HG02642 (cell line): Measurements from ENCODE around the gene NOS3.

Experiments
- ATAC-seq: cut with Tn5 transposase; IDR thresholded peaks from one replicate; pipeline ENCODE4 v1.9.1; 2021; ENCODE audit warnings: mild to moderate bottlenecking; ENCODE audit not compliant: unreplicated experiment, poor library complexity

NOS3 gene

DNA sequence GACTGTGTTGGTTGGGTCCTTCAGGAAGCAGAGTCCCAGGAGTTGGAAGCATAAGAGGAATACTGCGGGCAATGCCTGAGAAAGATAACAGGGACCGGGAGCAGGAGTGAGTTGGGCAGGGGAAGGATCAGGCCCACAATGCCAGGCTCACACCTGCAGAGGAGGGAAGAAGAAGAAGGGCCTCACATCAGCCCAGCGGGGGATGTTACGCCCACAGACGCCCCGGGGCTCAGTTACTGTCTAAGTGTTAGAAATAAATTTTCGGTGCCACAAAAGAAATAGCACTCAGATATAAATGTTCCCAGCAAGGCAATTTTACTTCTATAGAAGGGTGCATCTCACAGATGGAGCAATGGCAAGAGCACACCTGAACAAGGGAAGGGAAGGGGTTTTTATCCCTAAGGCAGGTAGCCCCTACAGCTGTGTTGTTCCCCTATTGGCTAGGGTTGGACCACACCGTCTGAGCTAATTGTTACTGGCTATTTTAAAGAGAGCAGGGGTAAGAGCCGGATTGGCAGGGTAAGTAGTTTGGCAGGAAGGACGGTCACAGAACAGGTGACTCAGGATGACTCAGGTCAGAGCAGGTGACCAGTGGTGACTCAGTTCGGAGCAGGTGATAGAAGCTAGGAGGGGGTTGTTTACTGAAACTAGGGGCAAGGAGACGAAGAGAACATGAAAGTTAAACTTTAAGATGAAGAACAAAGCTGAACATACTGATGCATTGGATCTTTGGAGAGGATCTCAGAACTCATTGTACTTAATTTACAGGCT lies at the start of gene NOS3:
TSS of gene NOS3 (plus strand) at position 602 of the 771 bp plus-strand sequence. CDS start 2,787 bp downstream, outside the sequence.
- no peak for ATAC-seq

GRCh38 chr7:150941351-150942000 lies 49.3 kb upstream of the NOS3 start:
- ATAC-seq: no peak

- ATAC-seq: no peak
Measured at GRCh38 chr7:150942001-150942590, 48.7 kb upstream of the NOS3 start.

DNA sequence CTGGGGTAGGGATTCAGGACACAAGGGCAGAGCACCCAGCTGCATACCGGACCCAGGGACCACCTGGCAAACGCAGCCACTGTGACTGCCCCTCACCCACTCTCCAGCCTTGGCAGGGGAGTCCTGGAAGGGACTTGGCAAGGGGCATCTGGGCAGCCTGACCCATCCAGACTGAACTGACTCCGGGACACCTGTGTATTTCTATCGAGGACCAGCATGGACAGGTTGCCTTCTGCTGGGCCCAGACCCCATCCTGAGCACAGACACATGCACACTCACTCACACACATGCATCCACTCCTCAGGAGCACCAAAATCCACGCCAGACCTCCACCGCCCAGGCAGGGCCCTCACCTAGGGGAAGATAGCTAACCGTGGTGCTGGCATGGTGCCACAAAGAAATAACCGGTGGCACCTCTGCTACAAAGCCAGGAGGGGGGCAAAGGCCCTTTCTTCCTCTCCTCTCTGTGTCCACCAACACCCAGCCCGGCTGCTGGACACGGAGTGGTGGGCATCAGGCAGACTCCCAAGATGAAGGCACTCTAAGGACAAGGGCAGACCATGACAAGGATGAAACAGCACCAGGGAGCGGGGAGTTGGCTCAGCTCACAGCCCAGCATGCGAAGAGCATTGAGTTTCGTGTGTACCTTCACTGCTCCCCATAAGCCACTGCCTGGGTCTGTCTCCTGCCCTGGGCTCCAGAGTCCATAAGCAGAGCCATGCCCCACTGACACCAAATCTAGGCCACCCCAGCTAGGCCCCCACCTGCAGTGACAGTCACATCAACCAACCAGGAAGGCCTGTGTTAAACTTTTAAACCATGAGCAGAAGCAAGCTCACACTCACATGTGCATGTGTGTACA lies 48.0 kb upstream of the NOS3 start:
- no peak for ATAC-seq

DNA sequence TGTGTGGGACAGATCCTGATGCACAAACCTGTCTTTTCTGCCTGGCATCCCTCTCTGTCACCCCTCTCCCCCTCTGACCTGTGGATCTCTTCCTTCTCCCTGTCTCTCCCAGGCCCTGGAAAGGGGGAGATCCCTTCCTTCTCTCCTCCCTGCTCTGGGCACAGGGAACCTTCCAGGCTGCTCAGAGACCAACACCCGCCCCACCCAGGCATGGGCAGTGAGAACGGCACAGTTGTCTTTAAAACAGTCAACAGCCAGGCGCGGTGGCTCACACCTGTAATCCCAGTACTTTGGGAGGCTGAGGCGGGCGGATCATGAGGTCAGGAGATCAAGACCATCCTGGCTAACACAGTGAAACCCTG lies 47.4 kb upstream of the NOS3 start:
- no peak for ATAC-seq

DNA sequence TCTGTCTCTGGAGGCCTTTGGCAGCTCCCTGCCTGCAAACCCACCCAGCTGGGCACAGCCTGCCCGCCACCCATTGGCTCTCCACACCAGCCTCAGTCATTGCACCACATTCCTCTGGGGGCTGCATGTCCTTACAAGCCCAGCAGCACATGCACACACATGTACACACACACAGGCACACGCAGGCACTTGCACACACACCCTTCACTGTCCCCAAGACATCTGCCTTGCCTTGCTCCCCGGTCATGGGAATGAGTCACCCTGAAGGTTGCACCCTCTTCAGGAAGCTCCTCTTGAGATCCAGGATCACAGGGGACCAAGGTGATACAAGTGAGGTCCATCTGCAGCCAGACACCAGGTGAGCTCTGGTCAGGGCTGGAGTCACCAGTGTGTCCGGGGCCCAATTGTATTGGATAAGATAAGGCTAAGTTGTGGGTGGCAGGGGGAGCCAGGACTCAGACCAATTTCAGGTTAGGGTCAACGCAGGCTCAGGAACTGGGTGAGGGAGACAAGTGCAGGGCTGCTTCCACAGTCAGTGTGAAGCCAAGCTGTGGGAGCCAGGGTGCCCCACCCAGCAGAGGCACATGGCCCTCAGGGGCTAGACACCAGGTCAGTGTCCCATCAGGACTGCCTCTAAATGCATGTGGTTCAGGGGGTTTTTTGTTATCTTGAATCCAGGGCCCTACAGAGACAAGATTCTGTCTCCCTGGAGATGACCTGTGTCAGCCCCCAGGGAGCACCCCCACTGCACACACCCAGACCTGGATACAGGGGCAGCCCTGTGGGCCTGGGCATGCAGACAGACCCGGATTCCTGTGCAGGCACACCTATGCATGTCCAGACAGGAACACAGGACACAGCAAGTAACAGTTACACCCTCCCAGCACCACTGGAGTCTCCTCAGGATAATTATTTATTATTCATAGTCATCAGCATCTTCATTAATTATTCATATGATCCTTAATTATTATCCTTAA lies 46.5 kb upstream of the NOS3 start:
- no peak for ATAC-seq

- ATAC-seq: no peak
Measured at GRCh38 chr7:150945171-150945852, 45.5 kb upstream of the NOS3 start.

DNA sequence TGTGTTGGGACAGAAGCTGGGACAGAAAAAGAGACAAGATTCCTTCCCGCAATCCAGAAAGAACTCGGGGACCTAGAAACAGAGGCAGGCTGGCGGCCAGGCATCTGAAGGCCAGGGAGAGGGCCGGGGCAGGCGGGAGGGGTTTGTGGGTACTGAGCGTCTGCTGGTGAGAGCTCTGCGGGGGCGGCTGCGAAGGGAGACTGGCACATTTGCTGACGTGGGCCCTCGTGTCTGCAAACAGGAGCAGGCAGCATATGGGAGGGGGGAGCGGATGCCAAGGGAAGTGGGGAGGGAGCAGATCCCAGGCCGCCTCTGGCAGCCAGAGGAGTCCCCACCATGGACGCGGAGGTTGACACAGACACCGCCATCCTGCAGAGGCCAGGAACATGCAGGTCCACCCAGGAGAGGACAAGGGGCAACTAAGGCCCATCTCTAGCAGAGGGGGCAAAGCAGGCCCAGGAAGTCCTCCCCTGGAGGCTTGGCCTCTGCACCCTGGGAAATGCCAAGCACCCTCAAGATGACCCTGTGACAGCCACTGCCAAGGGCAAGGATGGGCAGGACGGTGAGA lies 44.9 kb upstream of the NOS3 start:
- no peak for ATAC-seq

DNA sequence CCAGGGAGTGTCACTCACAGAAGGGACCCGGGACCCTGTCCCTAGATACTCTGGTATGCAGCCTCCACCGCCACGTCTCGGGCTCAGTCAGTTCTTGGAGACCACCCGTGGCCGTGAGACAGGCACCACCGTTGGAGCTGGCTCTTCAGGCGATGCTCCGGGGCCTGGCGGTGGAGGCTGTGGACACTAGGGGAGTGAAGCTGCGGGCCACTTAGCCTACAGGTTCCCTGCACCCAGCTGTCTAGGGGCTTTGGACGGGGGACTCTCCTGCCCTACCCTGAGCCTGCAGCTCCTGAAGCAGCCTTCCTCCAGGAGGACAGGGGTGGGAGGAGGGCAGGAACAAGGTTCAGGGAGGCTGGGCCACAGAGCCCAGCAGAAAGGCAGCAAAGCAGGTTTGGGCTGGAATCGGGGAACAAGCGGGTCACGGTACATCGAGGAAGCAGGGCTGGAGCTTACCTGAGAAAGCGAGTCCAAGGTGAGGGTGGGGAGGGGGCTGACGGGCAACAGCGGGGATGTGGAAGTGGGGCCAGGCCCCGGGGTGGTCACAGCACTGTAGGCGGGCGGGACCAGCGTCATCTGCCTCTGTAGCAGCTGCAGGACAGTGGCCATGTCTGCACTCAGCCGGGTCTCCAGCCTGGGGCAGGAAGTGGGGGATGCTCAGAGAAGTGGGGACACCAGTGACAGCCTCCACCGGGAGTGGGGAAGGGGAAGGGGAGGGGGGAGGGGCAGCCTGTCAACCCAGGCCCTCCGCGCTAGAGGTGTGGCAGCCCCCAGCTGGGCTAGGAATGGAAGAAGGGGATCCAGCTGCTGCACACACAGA lies 44.2 kb upstream of the NOS3 start:
- no peak for ATAC-seq

- ATAC-seq: no peak
Measured at GRCh38 chr7:150947241-150947745, 43.5 kb upstream of the NOS3 start.

DNA sequence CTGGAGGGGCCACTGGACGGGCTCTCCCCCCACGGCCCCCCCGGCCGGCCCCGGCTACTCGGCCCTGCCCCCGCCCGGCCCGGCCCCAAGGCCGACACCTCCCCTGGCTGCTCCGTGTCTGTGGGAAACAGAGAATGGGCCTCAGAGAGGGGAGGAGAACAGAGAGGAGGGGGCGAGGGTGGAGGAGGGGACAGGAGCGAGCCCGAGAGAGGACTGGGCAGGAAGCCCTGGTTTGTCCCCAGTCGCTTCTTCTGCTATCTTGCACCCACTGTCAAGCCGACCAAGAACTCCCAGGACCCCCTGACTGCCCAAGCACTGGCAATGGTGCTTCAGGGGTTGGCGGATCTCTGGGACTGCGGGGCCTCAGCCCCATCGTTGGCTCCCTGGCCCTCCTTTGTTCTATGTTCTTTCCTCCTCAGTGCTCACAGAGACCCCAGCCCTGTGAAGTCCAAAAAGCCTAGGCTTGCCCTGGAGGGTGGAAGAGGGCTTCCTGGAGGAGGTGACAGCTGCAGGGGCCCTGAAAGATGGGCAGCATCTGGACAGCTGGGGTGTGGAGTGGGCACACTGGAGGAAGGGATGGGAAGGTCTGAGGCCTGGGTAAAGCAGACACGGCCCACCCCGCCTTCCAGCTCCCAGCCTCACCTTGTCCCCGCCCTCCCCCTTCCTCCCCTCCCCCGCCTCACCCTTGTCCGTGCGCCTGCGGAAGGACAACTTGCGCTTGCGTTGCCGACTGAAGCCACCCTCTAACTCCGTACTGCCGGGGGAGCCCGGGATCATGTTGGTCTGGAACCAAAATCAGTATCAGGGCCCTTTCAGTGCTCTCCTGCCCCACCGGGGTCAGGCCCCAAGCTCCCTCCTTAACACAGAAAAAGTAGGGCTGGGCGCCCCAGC lies 42.8 kb upstream of the NOS3 start:
- no peak for ATAC-seq

DNA sequence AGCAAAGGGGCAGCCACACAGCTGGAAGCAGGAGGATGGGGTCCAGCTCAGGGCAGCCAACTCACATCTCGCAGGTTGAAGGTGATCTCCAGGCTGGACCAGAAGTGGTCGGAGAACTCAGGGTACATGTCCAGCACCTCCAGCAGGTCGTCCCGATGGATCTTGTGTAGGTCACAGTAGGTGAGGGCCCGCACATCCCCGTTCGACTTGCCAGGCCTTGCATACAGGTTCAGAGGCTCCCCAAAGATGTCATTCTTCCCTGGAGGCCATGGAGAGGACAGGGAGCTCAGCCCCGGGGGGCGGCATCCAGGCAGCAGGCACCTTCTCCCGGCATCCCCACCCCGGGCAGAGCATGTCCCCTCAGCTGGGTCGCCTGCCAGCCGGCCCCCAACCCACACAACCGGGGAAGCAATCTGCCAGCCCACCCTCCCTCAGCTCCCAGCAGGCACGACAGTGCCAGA lies 42.0 kb upstream of the NOS3 start:
- ATAC-seq: no peak

GRCh38 chr7:150949564-150949963 lies 41.3 kb upstream of the NOS3 start:
- ATAC-seq: no peak

DNA sequence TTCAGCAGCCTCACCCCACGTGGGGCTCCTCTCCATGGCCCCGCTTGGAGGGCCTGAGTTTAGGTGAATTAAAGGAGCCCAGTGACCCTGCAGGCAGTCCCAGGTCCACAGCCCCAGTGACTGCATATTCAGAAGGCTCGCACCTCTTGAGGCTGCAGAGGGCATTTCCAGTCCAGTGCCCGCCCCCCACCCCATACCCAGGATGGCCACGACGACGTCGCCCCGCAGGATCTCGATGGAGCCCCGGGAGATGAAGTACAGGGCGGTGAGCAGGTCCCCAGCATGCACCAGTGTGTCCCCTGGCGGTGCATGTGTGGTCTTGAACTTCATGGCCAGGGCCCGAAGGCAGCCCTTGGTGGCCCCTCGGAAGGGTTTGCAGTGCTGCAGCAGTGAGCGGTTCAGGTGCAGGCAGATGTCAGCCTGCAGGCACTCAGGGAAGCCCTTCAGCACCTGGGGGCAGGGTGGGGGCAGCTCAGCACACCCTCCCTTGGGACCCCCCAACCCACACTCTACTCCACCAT lies 40.8 kb upstream of the NOS3 start:
- no peak for ATAC-seq

DNA sequence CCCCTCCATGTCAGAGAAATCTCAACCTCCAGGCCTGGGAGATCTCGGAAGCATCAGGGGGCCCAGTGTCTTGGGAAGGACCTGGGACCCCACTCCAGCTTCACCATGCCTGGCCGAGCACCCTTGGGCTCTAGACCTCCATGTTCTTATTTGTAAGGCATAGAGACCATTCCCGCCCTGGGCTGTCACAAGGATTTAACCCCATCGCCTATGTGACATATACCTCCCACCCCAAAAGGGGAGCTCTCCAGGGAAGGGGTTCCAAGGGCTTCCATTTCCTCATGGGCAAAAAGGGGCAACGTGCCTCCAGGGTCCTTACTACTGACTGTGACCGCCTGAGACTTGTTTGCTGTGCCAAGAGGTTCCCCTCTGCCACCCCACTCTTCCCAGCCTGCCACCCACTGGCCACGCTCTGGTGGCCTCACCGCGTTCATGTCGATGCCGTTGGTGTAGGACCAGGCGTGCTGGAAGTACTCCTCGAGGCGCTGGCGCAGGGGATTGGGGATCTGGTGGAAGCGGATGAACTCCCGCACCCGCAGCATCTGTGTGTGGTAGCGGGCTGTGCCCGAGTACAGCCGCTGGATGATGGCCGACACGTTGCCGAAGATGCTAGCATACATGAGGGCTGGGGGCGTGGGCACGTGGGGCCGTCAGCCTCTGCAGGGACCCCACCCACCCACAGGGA lies 40.2 kb upstream of the NOS3 start:
- ATAC-seq: no peak

DNA sequence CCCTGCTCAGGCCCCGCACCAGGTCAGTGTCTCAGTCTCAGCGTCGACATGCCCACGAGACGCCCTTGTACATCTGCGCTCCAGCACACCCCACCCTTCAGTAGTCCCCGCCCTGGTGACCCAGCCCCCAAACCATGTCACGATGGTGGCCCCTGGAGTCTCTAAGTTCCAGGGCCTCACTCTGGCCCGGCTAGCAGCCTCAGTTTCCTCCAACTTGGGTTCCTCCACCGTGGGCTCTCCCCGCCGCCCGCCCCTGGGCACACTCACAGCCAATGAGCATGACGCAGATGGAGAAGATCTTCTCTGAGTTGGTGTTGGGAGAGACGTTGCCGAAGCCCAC lies 39.7 kb upstream of the NOS3 start:
- ATAC-seq: no peak
